A549 (cell line): Measurements from ENCODE around the gene DERL2. TPM values are rescaled to one million over a fixed set of nuclear protein-coding genes. Genes with fewer than 3 reads are reported as not detected.
A peak's percentile ranks its signal among the peaks of the same experiment; 100 is the strongest.

Source experiments
- ATAC-seq, 2 experiments: fragments of 200-7000 bp in 1 of 2; fragments of >200 bp in 1 of 2; cut with Nextera tagmentation in 1 of 2; cut with Tn5 transposase in 1 of 2; 3 replicates each; pipeline versions ENCODE4 v1.8.0 to v1.9.1; 2018 to 2020; ENCODE audit warnings: mild to moderate bottlenecking in 1 of 2, moderate library complexity in 1 of 2
- CTCF ChIA-PET: fragments of 300-600 bp; sonication (Branson Sonifier 250); formaldehyde crosslinking; extraction: SDS; loops from one replicate; lab custom pipeline; 2021; ENCODE audit warnings: antibody characterized with exemption, inconsistent platforms; lab: Yijun Ruan, JAX
- POLR2A ChIA-PET: fragments of 350-600 bp; formaldehyde crosslinking; extraction: SDS; loops from one replicate; lab custom pipeline; 2021; ENCODE audit warnings: antibody characterized with exemption, inconsistent platforms; lab: Yijun Ruan, JAX
- DNase-seq, 2 experiments: peaks; one replicate each; pipeline versions ENCODE4 v3.0.0 to v3.0.0-alpha.2; 2011 to 2016; ENCODE audit warnings: low read depth in 1 of 2, low spot score in 1 of 2
- FAIRE-seq: peaks from 2 replicates; lab custom pipeline; 2011; peaks lifted over from hg19 to GRCh38; lab: Jason Lieb, UNC
- H3K27ac ChIP-seq, 2 experiments: fragments of >200 bp; sonication (Bioruptor Twin); formaldehyde crosslinking; 3 replicates each; pipeline ENCODE4 v1.5.1; 2016 to 2017
- H3K4me1 ChIP-seq: fragments of >200 bp; sonication (Bioruptor Twin); formaldehyde crosslinking; 3 replicates; pipeline ENCODE4 v1.6.1; 2016
- H3K4me2 ChIP-seq: fragments of >200 bp; sonication (Bioruptor Twin); formaldehyde crosslinking; 3 replicates; pipeline ENCODE4 v1.6.1; 2016
- H3K4me3 ChIP-seq: fragments of >200 bp; sonication (Bioruptor Twin); formaldehyde crosslinking; 3 replicates; pipeline ENCODE4 v1.5.1; 2016
- H3K9me3 ChIP-seq: fragments of >200 bp; sonication (Bioruptor Twin); formaldehyde crosslinking; 3 replicates; pipeline ENCODE4 v1.6.1; 2016
- BHLHE40 ChIP-seq: IDR thresholded peaks from 2 replicates; pipeline ENCODE4 v1.6.1; 2012; ENCODE audit warnings: low read depth, low read length, inconsistent platforms
- CBX2 ChIP-seq: fragments of 200-600 bp; sonication (generic); IDR thresholded peaks from 2 replicates; pipeline ENCODE4 v1.6.1; 2016; ENCODE audit warnings: low read depth, mild to moderate bottlenecking, borderline replicate concordance
- CBX8 ChIP-seq: fragments of 200-600 bp; sonication (generic); IDR thresholded peaks from 2 replicates; pipeline ENCODE4 v1.6.1; 2016
- CHD2 ChIP-seq: fragments of 150-350 bp; IDR thresholded peaks from 2 replicates; pipeline ENCODE4 v1.6.1; 2014; ENCODE audit warnings: low read length; ENCODE audit not compliant: partially characterized antibody
- CHD4 ChIP-seq: fragments of 200-600 bp; sonication (generic); IDR thresholded peaks from 2 replicates; pipeline ENCODE4 v1.6.1; 2016; ENCODE audit warnings: antibody characterized with exemption, mild to moderate bottlenecking, borderline replicate concordance
- EHMT2 ChIP-seq: fragments of 200-600 bp; sonication (generic); IDR thresholded peaks from 2 replicates; pipeline ENCODE4 v1.6.1; 2016; ENCODE audit warnings: antibody characterized with exemption, low read depth, mild to moderate bottlenecking, moderate library complexity
- FOXS1 ChIP-seq: fragments of 250-450 bp; sonication (Bioruptor Pico); IDR thresholded peaks from 2 replicates; pipeline ENCODE4 v1.5.0; 2020; ENCODE audit warnings: mild to moderate bottlenecking, moderate library complexity
- JUN ChIP-seq, 2 experiments: fragments of >200 bp; sonication (Bioruptor Twin); formaldehyde crosslinking; IDR thresholded peaks; 2 replicates in 1 of 2; 3 replicates in 1 of 2; pipeline ENCODE4 v1.6.1; 2016 to 2017
- JUNB ChIP-seq: fragments of >200 bp; sonication (Bioruptor Twin); formaldehyde crosslinking; IDR thresholded peaks from 2 replicates; pipeline ENCODE4 v1.6.1; 2016
- MAFK ChIP-seq: fragments of 450-650 bp; IDR thresholded peaks from 2 replicates; pipeline ENCODE4 v1.6.1; 2014; ENCODE audit not compliant: partially characterized antibody
- NFE2L2 ChIP-seq: fragments of 150-350 bp; conservative IDR thresholded peaks from 2 replicates; pipeline ENCODE4 v1.6.1; 2014; ENCODE audit warnings: low read length
- NPAS2 ChIP-seq: fragments of 250-450 bp; sonication (Bioruptor Pico); IDR thresholded peaks from 2 replicates; pipeline ENCODE4 v1.8.0; 2022; ENCODE audit warnings: mild to moderate bottlenecking, moderate library complexity, borderline replicate concordance
- NR3C1 ChIP-seq: fragments of >200 bp; sonication (Bioruptor Twin); formaldehyde crosslinking; IDR thresholded peaks from 3 replicates; pipeline ENCODE4 v1.6.1; 2017
- PHF8 ChIP-seq: fragments of 200-600 bp; sonication (generic); IDR thresholded peaks from 2 replicates; pipeline ENCODE4 v1.6.1; 2016; ENCODE audit warnings: low read depth, mild to moderate bottlenecking, antibody characterized with exemption, moderate library complexity, borderline replicate concordance
- POLR2A ChIP-seq: IDR thresholded peaks from 2 replicates; pipeline ENCODE4 v1.6.1; 2012; ENCODE audit warnings: mild to moderate bottlenecking, low read length
- POLR2AphosphoS2 ChIP-seq: conservative IDR thresholded peaks from 2 replicates; pipeline ENCODE4 v1.6.1; 2012; ENCODE audit warnings: low read length, improper control_type of control experiment, inconsistent platforms
- RCOR1 ChIP-seq: fragments of 150-350 bp; IDR thresholded peaks from 2 replicates; pipeline ENCODE4 v1.6.1; 2014; ENCODE audit warnings: antibody characterized with exemption, low read length, low read depth
- RFX5 ChIP-seq: fragments of 450-650 bp; IDR thresholded peaks from 2 replicates; pipeline ENCODE4 v1.7.1; 2014; ENCODE audit warnings: antibody characterized with exemption, mild to moderate bottlenecking, moderate library complexity
- SMC3 ChIP-seq: fragments of >200 bp; sonication (Bioruptor Twin); formaldehyde crosslinking; IDR thresholded peaks from 3 replicates; pipeline ENCODE4 v1.6.1; 2018; ENCODE audit warnings: inconsistent platforms
- SREBF2 ChIP-seq: fragments of 450-650 bp; IDR thresholded peaks from 2 replicates; pipeline ENCODE4 v1.6.1; 2014; ENCODE audit warnings: mild to moderate bottlenecking, moderate library complexity
- ZFP36 ChIP-seq: fragments of 450-650 bp; IDR thresholded peaks from 2 replicates; pipeline ENCODE4 v1.6.1; 2014; ENCODE audit warnings: borderline replicate concordance; ENCODE audit not compliant: partially characterized antibody
- WGBS: methylation state at CpG from one replicate; pipeline ENCODE4 v1.1.6; 2017; ENCODE audit errors: missing lambda C conversion rate; 5-methylcytosine and 5-hydroxymethylcytosine counted together
- polyA plus RNA-seq, 4 experiments: library from polyadenylated mRNA; depleted of rRNA in 3 of 4; stranded (reverse); fragments of >200 nt; fragmentation: RNase III in 1 of 4; extraction: RNeasy Plus Mini Kit Qiagen cat#74134 plus additional on column Dnase treatment in 1 of 4; gene quantifications; 2 replicates in 3 of 4; 3 replicates in 1 of 4; pipeline ENCODE4 v1.2.3, GENCODE V29; 2011 to 2017
- TF ChIP-seq, protein P1 (sequence below): fragments of 200-600 bp; sonication (generic); IDR thresholded peaks from 2 replicates; pipeline ENCODE4 v1.6.1; 2016; ENCODE audit warnings: antibody characterized with exemption, mild to moderate bottlenecking, moderate library complexity
- TF ChIP-seq, protein P2 (sequence below): IDR thresholded peaks from 2 replicates; pipeline ENCODE4 v1.6.1; 2012
- TF ChIP-seq, protein P3 (sequence below): fragments of 250-450 bp; sonication (Bioruptor Pico); IDR thresholded peaks from 2 replicates; pipeline ENCODE4 v1.5.0; 2020; ENCODE audit warnings: low read depth, mild to moderate bottlenecking, moderate library complexity
- TF ChIP-seq, protein P4 (sequence below): IDR thresholded peaks from 2 replicates; pipeline ENCODE4 v1.6.1; 2012; ENCODE audit warnings: low read depth, borderline replicate concordance
- TF ChIP-seq, protein P5 (sequence below): fragments of 250-450 bp; sonication (Bioruptor Pico); IDR thresholded peaks from 2 replicates; pipeline ENCODE4 v1.5.0; 2021; ENCODE audit warnings: mild to moderate bottlenecking, moderate library complexity, borderline replicate concordance

The DERL2 gene
- polyA plus RNA-seq, 2 of the 4 experiments (the other 2 are of a cell fraction) = 113 to 139 TPM

DNA sequence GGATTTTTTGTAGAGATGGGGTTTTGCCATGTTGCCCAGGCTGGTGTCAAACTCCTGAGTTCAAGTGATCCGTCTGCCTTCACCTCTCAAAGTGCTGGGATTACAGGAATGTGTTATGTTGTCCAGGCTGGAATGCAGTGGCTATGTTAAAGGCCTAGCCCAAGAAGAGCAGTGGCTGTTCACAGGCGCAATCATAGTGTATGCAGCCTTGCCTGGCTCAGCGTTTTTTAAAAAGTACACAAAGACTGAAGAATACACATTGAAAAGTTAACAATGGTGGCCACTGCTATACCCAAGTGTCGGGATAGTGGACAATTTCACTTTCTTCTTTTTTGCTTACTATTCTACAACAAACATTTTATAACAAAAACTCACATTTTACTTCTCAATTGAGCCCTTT is 7.0 kb downstream of the DERL2 start (continued):
- TF ChIP-seq CBX2 = no peak
- no peak for TF ChIP-seq EHMT2
- TF ChIP-seq RFX5 = no peak
- TF ChIP-seq, protein P1, sequence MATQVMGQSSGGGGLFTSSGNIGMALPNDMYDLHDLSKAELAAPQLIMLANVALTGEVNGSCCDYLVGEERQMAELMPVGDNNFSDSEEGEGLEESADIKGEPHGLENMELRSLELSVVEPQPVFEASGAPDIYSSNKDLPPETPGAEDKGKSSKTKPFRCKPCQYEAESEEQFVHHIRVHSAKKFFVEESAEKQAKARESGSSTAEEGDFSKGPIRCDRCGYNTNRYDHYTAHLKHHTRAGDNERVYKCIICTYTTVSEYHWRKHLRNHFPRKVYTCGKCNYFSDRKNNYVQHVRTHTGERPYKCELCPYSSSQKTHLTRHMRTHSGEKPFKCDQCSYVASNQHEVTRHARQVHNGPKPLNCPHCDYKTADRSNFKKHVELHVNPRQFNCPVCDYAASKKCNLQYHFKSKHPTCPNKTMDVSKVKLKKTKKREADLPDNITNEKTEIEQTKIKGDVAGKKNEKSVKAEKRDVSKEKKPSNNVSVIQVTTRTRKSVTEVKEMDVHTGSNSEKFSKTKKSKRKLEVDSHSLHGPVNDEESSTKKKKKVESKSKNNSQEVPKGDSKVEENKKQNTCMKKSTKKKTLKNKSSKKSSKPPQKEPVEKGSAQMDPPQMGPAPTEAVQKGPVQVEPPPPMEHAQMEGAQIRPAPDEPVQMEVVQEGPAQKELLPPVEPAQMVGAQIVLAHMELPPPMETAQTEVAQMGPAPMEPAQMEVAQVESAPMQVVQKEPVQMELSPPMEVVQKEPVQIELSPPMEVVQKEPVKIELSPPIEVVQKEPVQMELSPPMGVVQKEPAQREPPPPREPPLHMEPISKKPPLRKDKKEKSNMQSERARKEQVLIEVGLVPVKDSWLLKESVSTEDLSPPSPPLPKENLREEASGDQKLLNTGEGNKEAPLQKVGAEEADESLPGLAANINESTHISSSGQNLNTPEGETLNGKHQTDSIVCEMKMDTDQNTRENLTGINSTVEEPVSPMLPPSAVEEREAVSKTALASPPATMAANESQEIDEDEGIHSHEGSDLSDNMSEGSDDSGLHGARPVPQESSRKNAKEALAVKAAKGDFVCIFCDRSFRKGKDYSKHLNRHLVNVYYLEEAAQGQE = no peak
- no peak for TF ChIP-seq FOXS1 (CRISPR knock-in tag)

DNA sequence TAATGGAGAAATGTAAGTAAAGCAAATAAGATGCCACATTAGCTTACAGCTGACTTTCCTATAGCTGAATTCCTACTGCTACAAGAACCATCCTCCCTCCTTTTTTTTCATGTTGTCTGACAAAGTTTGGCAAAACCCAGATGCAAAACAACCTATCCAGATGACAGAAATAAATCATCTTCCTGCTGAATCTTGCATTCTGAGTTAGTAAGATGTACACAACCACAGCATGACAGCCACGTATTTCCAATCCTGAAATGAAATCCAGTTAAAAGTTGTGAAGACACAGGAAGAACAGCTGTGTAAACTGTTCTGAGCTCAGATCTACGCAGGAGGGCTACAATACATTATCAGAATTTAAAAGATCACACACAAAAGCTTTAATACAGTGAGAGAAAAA is 12.1 kb downstream of the DERL2 start:
- ATAC-seq (no peak), FAIRE-seq (no peak), DNase-seq (no peak)
- Histone ChIP-seq H3K4me3 (no peak overlapping the region), H3K4me1 (no peaks in the 10 kb centered on the region), H3K27ac (no peak overlapping the region), H3K4me2 (no peak overlapping the region), H3K9me3 (peaks cover 16% of the 10 kb centered on the region; the same call in 2 of the 3 replicates)
- POLR2A ChIA-PET = interaction anchor here (1.6 kb wide), 1 partner anchor 12 kb away, joined by 4 read pairs; the partner anchor contains the start of genes DERL2 and MIS12
- CTCF ChIA-PET = interaction anchor here (1.3 to 3.1 kb wide), 3 partner anchors 10 to 35 kb away, joined by 4 to 14 read pairs (median 7); partner anchors contain the start of genes C1QBP, DERL2 and MIS12
- no peak for TF ChIP-seq NPAS2 (CRISPR knock-in tag)
- TF ChIP-seq POLR2A = no peak
- TF ChIP-seq BHLHE40 = no peak
- TF ChIP-seq CBX2 = no peak
- no peak for TF ChIP-seq NFE2L2
- TF ChIP-seq PHF8 = no peak
- no peak for TF ChIP-seq JUNB
- TF ChIP-seq, protein P2, sequence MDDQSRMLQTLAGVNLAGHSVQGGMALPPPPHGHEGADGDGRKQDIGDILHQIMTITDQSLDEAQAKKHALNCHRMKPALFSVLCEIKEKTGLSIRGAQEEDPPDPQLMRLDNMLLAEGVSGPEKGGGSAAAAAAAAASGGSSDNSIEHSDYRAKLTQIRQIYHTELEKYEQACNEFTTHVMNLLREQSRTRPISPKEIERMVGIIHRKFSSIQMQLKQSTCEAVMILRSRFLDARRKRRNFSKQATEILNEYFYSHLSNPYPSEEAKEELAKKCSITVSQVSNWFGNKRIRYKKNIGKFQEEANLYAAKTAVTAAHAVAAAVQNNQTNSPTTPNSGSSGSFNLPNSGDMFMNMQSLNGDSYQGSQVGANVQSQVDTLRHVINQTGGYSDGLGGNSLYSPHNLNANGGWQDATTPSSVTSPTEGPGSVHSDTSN = no peak
- no peak for TF ChIP-seq POLR2AphosphoS2
- no peak for TF ChIP-seq CHD4
- no peak for TF ChIP-seq CBX8
- WGBS = 91% methylated on average over 2 of the region's 2 CpGs

DNA sequence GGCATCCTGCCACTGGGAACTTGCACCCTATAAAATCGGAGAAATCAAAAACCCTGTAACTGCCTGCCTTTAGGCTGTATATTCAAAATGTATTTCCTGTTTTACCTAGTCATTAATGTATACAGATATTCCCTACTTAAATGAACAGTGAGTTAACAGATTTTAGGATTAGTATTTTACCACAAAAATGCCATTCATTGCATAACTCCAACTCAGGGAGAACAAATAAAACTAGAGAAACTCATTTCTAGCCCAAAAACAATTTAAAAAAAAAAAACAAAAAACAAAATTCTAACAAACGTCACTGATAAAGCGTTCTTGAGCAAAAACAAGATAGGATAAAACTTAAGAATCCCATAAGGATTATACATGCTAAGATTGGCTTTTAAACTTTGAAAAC is 13.5 kb downstream of the DERL2 start:
- Histone ChIP-seq H3K4me2 (no peak overlapping the region), H3K9me3 (peaks cover 4% of the 10 kb centered on the region; the same call in 2 of the 3 replicates), H3K4me3 (no peak overlapping the region), H3K27ac (no peak overlapping the region), H3K4me1 (no peaks in the 10 kb centered on the region)
- ATAC-seq (no peak), FAIRE-seq (peak; percentile 32), DNase-seq (no peak)
- CTCF ChIA-PET = no interaction called here
- POLR2A ChIA-PET = no interaction called here
- TF ChIP-seq MAFK (no peak), SMC3 (no peak), RCOR1 (no peak), CHD2 (no peak), POLR2A (no peak), PHF8 (no peak), JUN (IDR thresholded peaks at IDR 0.05) (no peak), SREBF2 (no peak), ZFP36 (no peak), NR3C1 (no peak), CBX8 (no peak)
- TF ChIP-seq, protein P2 = no peak
- TF ChIP-seq, protein P3, sequence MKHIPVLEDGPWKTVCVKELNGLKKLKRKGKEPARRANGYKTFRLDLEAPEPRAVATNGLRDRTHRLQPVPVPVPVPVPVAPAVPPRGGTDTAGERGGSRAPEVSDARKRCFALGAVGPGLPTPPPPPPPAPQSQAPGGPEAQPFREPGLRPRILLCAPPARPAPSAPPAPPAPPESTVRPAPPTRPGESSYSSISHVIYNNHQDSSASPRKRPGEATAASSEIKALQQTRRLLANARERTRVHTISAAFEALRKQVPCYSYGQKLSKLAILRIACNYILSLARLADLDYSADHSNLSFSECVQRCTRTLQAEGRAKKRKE (CRISPR knock-in tag) = no peak
- TF ChIP-seq, protein P4, sequence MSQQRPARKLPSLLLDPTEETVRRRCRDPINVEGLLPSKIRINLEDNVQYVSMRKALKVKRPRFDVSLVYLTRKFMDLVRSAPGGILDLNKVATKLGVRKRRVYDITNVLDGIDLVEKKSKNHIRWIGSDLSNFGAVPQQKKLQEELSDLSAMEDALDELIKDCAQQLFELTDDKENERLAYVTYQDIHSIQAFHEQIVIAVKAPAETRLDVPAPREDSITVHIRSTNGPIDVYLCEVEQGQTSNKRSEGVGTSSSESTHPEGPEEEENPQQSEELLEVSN = no peak
- TF ChIP-seq, protein P5, sequence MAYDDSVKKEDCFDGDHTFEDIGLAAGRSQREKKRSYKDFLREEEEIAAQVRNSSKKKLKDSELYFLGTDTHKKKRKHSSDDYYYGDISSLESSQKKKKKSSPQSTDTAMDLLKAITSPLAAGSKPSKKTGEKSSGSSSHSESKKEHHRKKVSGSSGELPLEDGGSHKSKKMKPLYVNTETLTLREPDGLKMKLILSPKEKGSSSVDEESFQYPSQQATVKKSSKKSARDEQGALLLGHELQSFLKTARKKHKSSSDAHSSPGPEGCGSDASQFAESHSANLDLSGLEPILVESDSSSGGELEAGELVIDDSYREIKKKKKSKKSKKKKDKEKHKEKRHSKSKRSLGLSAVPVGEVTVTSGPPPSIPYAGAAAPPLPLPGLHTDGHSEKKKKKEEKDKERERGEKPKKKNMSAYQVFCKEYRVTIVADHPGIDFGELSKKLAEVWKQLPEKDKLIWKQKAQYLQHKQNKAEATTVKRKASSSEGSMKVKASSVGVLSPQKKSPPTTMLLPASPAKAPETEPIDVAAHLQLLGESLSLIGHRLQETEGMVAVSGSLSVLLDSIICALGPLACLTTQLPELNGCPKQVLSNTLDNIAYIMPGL (CRISPR knock-in tag) = no peak
- 84% methylated on average over 3 of the region's 3 CpGs for WGBS
